HFF-Myc (cell line): ENCODE measurements around the gene NOC2L.

Source experiments
- DNase-seq: peaks from one replicate; pipeline ENCODE4 v3.0.0-alpha.2; 2011; ENCODE audit warnings: low read depth; ENCODE audit errors: extremely low read depth
- H3K4me3 ChIP-seq: replicated peaks from 2 replicates; pipeline ENCODE4 v1.5.1; 2011; ENCODE audit warnings: low read depth, mild to moderate bottlenecking, control low read depth, low read length
- TF ChIP-seq, protein P1 (sequence below): IDR thresholded peaks from 2 replicates; pipeline ENCODE4 v1.5.1; 2012; ENCODE audit warnings: mild to moderate bottlenecking, low read depth, low read length, control low read depth; ENCODE audit errors: missing control alignments

NOC2L gene

DNA sequence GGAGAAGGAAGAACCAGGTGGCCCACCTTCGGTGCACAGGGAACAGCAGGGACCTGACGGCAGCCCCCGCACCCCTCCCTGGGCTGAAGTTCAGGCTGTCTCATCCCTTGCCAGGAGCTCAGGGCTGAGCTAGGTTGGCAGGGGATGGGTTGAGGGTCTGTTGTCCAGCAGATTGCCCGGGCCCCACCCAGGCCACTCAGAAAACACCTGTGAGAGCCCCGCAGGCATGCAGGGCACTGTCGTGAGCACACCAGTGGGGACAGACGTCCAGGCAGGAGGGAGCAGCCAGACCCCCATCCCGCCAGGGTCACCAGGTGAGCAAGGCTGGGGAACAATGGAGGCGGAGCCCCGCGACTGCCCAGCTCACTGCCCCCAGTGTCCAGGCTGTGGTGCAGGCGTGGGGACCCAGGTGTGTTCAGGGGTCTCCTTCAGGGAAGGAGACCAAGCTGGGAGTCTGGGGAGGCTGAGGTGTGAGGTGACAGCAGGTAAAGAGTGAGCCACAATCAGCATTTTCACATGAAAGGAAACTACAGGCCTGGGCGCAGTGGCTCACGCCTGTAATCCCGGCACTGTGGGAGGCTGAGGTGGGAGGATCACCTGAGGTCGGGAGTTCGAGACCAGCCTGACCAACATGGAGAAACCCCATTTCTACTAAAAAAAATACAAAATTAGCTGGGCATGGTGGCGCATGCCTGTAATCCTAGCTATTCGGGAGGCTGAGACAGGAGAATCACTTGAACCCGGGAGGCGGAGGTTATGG is 44.7 kb downstream of the NOC2L start:
- no peak overlapping the region for H3K4me3 ChIP-seq
- TF ChIP-seq, protein P1, sequence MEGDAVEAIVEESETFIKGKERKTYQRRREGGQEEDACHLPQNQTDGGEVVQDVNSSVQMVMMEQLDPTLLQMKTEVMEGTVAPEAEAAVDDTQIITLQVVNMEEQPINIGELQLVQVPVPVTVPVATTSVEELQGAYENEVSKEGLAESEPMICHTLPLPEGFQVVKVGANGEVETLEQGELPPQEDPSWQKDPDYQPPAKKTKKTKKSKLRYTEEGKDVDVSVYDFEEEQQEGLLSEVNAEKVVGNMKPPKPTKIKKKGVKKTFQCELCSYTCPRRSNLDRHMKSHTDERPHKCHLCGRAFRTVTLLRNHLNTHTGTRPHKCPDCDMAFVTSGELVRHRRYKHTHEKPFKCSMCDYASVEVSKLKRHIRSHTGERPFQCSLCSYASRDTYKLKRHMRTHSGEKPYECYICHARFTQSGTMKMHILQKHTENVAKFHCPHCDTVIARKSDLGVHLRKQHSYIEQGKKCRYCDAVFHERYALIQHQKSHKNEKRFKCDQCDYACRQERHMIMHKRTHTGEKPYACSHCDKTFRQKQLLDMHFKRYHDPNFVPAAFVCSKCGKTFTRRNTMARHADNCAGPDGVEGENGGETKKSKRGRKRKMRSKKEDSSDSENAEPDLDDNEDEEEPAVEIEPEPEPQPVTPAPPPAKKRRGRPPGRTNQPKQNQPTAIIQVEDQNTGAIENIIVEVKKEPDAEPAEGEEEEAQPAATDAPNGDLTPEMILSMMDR: no peak
- DNase-seq: no peak

GRCh38 chr1:913491-914130 is 45.4 kb downstream of the NOC2L start:
- TF ChIP-seq, protein P1: no peak
- H3K4me3 ChIP-seq: no peak overlapping the region
- no peak for DNase-seq

GRCh38 chr1:912740-913301 is 46.2 kb downstream of the NOC2L start:
- no peak overlapping the region for H3K4me3 ChIP-seq
- TF ChIP-seq, protein P1: no peak
- no peak for DNase-seq

GRCh38 chr1:911875-912739 is 46.9 kb downstream of the NOC2L start:
- DNase-seq: no peak

DNA sequence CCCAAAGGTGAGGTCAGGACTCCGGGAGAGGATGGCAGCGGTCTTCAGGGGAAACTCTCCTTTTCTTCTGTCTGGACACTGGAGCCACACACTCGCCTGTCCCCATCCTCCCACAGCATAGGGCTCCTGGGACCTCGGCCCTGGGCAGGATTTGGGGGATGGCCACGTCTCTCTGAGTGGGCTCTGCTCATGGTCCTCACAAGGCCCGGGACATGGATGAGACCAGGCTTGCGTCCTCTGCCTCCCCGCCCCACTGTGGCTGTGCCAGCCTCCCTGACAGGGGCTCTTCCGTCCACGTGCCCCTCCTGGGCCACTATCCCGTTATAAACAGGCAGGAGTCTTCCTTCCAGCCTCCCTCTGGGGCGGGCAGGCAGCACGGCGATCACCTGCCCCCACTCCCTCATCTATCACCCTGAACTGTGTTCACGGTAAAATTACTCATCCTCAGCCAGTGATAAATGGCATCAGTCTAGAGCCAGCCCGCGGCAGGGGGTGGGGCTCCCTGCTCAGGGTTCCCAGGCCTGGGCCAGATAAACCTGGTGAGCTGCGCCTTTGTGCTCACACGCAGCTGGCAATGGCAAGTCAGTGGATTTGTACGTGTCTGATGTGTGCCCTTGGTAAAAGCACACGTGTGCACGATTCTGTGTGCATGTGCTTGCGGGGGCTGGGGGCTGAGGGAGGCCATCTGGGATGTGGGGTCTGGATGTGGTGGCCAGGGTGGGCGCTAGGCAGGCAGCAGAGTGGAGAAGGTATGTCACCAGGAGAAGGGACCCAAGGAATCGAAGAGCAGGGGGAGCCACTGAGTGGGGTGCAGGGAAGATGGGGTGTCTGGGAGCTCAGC is 48.0 kb downstream of the NOC2L start:
- no peak for DNase-seq
- H3K4me3 ChIP-seq: no peak overlapping the region
- TF ChIP-seq, protein P1: no peak

More at GRCh38 chr1:911875-912739, 46.9 kb downstream of the NOC2L start:
- TF ChIP-seq, protein P1: no peak
- H3K4me3 ChIP-seq: no peak overlapping the region

- DNase-seq: no peak
- no peak overlapping the region for H3K4me3 ChIP-seq
- TF ChIP-seq, protein P1: no peak
Observed at GRCh38 chr1:910311-910880, 48.7 kb downstream of the NOC2L start.
